Chondrocyte (in vitro differentiated cells): Measurements from ENCODE around the gene GRB10. TPM values are rescaled to one million over a fixed set of nuclear protein-coding genes. Genes with fewer than 3 reads are reported as not detected.
A peak's percentile ranks its signal among the peaks of the same experiment; 100 is the strongest.

Experiments used
- DNase-seq: peaks from one replicate; pipeline ENCODE4 v3.0.0; 2021; ENCODE audit warnings: mixed read lengths, low spot score
- H3K27ac Mint-ChIP-seq: one replicate; pipeline ENCODE4 v1.8.0; 2021; ENCODE audit warnings: mild to moderate bottlenecking, moderate library complexity, mixed read lengths; ENCODE audit not compliant: unreplicated experiment
- H3K27me3 Mint-ChIP-seq: 2 replicates; pipeline ENCODE4 v1.8.0; 2021; ENCODE audit warnings: low read depth, mixed read lengths
- H3K36me3 Mint-ChIP-seq: 2 replicates; pipeline ENCODE4 v1.8.0; 2021; ENCODE audit warnings: low read depth, mixed read lengths
- H3K4me1 Mint-ChIP-seq: 2 replicates; pipeline ENCODE4 v1.8.0; 2021; ENCODE audit warnings: low read depth, mild to moderate bottlenecking, mixed read lengths
- H3K4me3 Mint-ChIP-seq: one replicate; pipeline ENCODE4 v1.8.0; 2021; ENCODE audit warnings: mild to moderate bottlenecking, moderate library complexity, mixed read lengths; ENCODE audit not compliant: unreplicated experiment
- H3K9me3 Mint-ChIP-seq: 2 replicates; pipeline ENCODE4 v1.8.0; 2021; ENCODE audit warnings: low read depth, mixed read lengths
- CTCF ChIP-seq: fragments of 200-600 bp; sonication (generic); IDR thresholded peaks from 2 replicates; pipeline ENCODE4 v1.5.0; 2021; ENCODE audit warnings: antibody characterized with exemption, mild to moderate bottlenecking, moderate library complexity
- total RNA-seq: library from RNA; stranded (reverse); gene quantifications from 3 replicates; pipeline ENCODE4 v1.2.1, GENCODE V29; 2021

GRB10 gene
- total RNA-seq, 1 donor from 2014 or later: 73.7 TPM

GRCh38 chr7:50791363-50791937 is 8.8 kb upstream of the GRB10 start:
- Mint-ChIP-seq H3K4me1 (peaks cover 50% of the 10 kb centered on the region), H3K9me3 (peaks cover 9% of the 10 kb centered on the region), H3K27ac (peak overlapping the region; percentile 91), H3K27me3 (no peaks in the 10 kb centered on the region), H3K36me3 (peaks cover 4% of the 10 kb centered on the region), H3K4me3 (peak overlapping the region; percentile 89)
- DNase-seq: no peak
- TF ChIP-seq CTCF: no peak

GRCh38 chr7:50790381-50790780 is 7.7 kb upstream of the GRB10 start:
- DNase-seq: no peak
- H3K9me3 Mint-ChIP-seq: peaks cover 9% of the 10 kb centered on the region
- H3K4me1 Mint-ChIP-seq: peaks cover 57% of the 10 kb centered on the region
- H3K27me3 Mint-ChIP-seq: no peaks in the 10 kb centered on the region
- no peak overlapping the region for H3K27ac Mint-ChIP-seq
- H3K4me3 Mint-ChIP-seq: peak overlapping the region; percentile 89
- peaks cover 4% of the 10 kb centered on the region for H3K36me3 Mint-ChIP-seq
- no peak for TF ChIP-seq CTCF

GRCh38 chr7:50788382-50788781 is 5.7 kb upstream of the GRB10 start:
- Mint-ChIP-seq H3K4me3 (no peak overlapping the region), H3K4me1 (peaks cover 63% of the 10 kb centered on the region), H3K27me3 (no peaks in the 10 kb centered on the region), H3K36me3 (peaks cover 4% of the 10 kb centered on the region), H3K9me3 (peaks cover 9% of the 10 kb centered on the region), H3K27ac (no peak overlapping the region)
- TF ChIP-seq CTCF: no peak
- no peak for DNase-seq

- DNase-seq: no peak
- no peaks in the 10 kb centered on the region for H3K27me3 Mint-ChIP-seq
- peaks cover 9% of the 10 kb centered on the region for H3K9me3 Mint-ChIP-seq
- no peak overlapping the region for H3K27ac Mint-ChIP-seq
- peaks cover 4% of the 10 kb centered on the region for H3K36me3 Mint-ChIP-seq
- H3K4me3 Mint-ChIP-seq: no peak overlapping the region
- no peak for TF ChIP-seq CTCF
- H3K4me1 Mint-ChIP-seq: peaks cover 69% of the 10 kb centered on the region
Observed at GRCh38 chr7:50787825-50788224, 5.1 kb upstream of the GRB10 start.

- no peak for TF ChIP-seq CTCF
- DNase-seq: no peak
- peaks cover 59% of the 10 kb centered on the region for H3K4me1 Mint-ChIP-seq
- no peak overlapping the region for H3K27ac Mint-ChIP-seq
- H3K4me3 Mint-ChIP-seq: no peak overlapping the region
- H3K27me3 Mint-ChIP-seq: no peaks in the 10 kb centered on the region
- H3K36me3 Mint-ChIP-seq: peaks cover 4% of the 10 kb centered on the region
- H3K9me3 Mint-ChIP-seq: peaks cover 9% of the 10 kb centered on the region
Observed at GRCh38 chr7:50785346-50785745, 2.6 kb upstream of the GRB10 start.
